Left cardiac atrium (tissue), 4 donors: ENCODE measurements around the gene AIP. TPM values are rescaled to one million over a fixed set of nuclear protein-coding genes. Genes with fewer than 3 reads are reported as not detected.

Source experiments
- ATAC-seq, 2 donors: fragments of 200-7000 bp; cut with Tn5 transposase; one replicate each; pipeline ENCODE4 v1.9.1; 2020; ENCODE audit warnings: mild to moderate bottlenecking in 2 of 2, moderate library complexity in 2 of 2
- DNase-seq: peaks from one replicate; pipeline ENCODE4 v3.0.0-alpha.2; 2020
- intact Hi-C, 2 donors: fragments of 100-400 bp; cut with DNase I; formaldehyde crosslinking; loops; one replicate each; pipeline versions ENCODE4 v1.14.1 to v1.15.1; 2022 to 2023
- microRNA-seq, 2 donors: library from miRNA; unstranded; fragments of <30 nt; microRNA quantifications; one replicate each; pipeline ENCODE4 v1.2.0, GENCODE V29; 2020
- total RNA-seq, 2 donors: library from RNA; stranded (reverse); fragmentation: NEBNext Ultra II Directional; extraction: Animal tissue kit (Norgen Biotek cat#: 25700); gene quantifications; one replicate each; pipeline ENCODE4 v1.2.1, GENCODE V29; 2021
- donor health status: DM: no; HTN: yes; CAD: no.
- donor health status: DM: no; HTN: yes; CAD: no; lungs with severe emphysema.
- donor health status: DM: yes; HTN: yes; CAD: no.
- donor health status: Dilated cardiomyopathy.

AIP gene
- total RNA-seq, 2 donors from 2014 or later = 50.5 to 51.2 TPM

- intact Hi-C loops = no loop called here
- ATAC-seq = no peak
- DNase-seq = no peak
Measured at GRCh38 chr11:67539550-67539949, 56.7 kb downstream of the AIP start.

Small RNA genes lying within 50 kb of the gene (microRNA-seq; reads per million reads assigned to microRNA genes)
- gene MIR6752 = 0.20 to 0.27 reads per million in 2 donors

Other genes with a start within 250 kb of the AIP start
- gene GRK2, start 216.6 kb upstream of the AIP start, total RNA-seq = 10 to 100 TPM; 51.6 to 52.6 TPM
- gene ANKRD13D, start 193.7 kb upstream of the AIP start, total RNA-seq = 10 to 100 TPM; 22.1 to 22.6 TPM
- gene SSH3, start 179.5 kb upstream of the AIP start, total RNA-seq = 10 to 100 TPM; 18.1 to 22.2 TPM
- gene POLD4, start 129.5 kb upstream of the AIP start, total RNA-seq = 10 to 100 TPM; 54.5 to 59.3 TPM
- 1 to 10 TPM; 1.1 to 4.6 TPM for gene CLCF1, start 109.4 kb upstream of the AIP start, total RNA-seq
- 1 to 10 TPM; 6.2 to 9.0 TPM for gene RAD9A, start 91.0 kb upstream of the AIP start, total RNA-seq
- gene PPP1CA, start 81.2 kb upstream of the AIP start, total RNA-seq = 10 to 100 TPM; 86.7 to 94.1 TPM
- 1 to 10 TPM; 2.4 to 2.8 TPM for gene TBC1D10C, start 78.9 kb upstream of the AIP start, total RNA-seq
- 10 to 100 TPM in 1 of 2 donors, 1 to 10 TPM in 1; 6.6 to 11.9 TPM for gene CARNS1, start 67.3 kb upstream of the AIP start, total RNA-seq
- gene RPS6KB2, start 54.5 kb upstream of the AIP start, total RNA-seq = 10 to 100 TPM; 25.5 to 31.0 TPM
- 1 to 10 TPM; 1.8 to 4.7 TPM for gene PTPRCAP, start 45.3 kb upstream of the AIP start, total RNA-seq
- gene CORO1B, start 39.5 kb upstream of the AIP start, total RNA-seq = 10 to 100 TPM; 35.4 to 40.7 TPM
- gene GPR152, start 30.3 kb upstream of the AIP start, total RNA-seq = not detected
- gene CABP4, start 27.7 kb upstream of the AIP start, total RNA-seq = 1 to 10 TPM; 1.2 to 1.3 TPM
- gene TMEM134, start 13.8 kb upstream of the AIP start, total RNA-seq = 10 to 100 TPM; 50.5 to 58.1 TPM
- 10 to 100 TPM; 27.7 to 34.7 TPM for gene PITPNM1, start 22.3 kb downstream of the AIP start, total RNA-seq
- 10 to 100 TPM; 44.8 to 60.9 TPM for gene CDK2AP2, start 25.1 kb downstream of the AIP start, total RNA-seq
- gene CABP2, start 40.4 kb downstream of the AIP start, total RNA-seq = not detected
- 100 to 1,000 TPM; 314 to 337 TPM for gene GSTP1, start 100.8 kb downstream of the AIP start, total RNA-seq
- 100 to 1,000 TPM; 422 to 434 TPM for gene NDUFV1, start 123.9 kb downstream of the AIP start, total RNA-seq
- 10 to 100 TPM; 60.1 to 61.7 TPM for gene NUDT8, start 146.9 kb downstream of the AIP start, total RNA-seq
- not detected for gene TBX10, start 156.7 kb downstream of the AIP start, total RNA-seq
- gene ACY3, start 167.7 kb downstream of the AIP start, total RNA-seq = not detected
- gene ALDH3B2, start 191.6 kb downstream of the AIP start, total RNA-seq = not detected